OCI-LY3 (cell line): ENCODE data around the gene UGT1A10.

Experiments
- H2AFZ ChIP-seq: fragments of 200-600, 300-600 bp; shearing (Covaris generic); 2 replicates; pipeline ENCODE4 v1.6.0; 2014; ENCODE audit warnings: antibody characterized with exemption, low read depth, low read length
- H3K27ac ChIP-seq: fragments of 200-600, 300-600 bp; sonication (generic); 2 replicates; pipeline ENCODE4 v1.5.1; 2014; ENCODE audit warnings: mild to moderate bottlenecking, low read length, moderate library complexity, mixed read lengths
- H3K27me3 ChIP-seq: fragments of 200-600, 300-600 bp; sonication (generic); 2 replicates; pipeline ENCODE4 v1.6.1; 2014; ENCODE audit warnings: low read depth, low read length, mixed read lengths
- H3K36me3 ChIP-seq: fragments of 200-600, 300-600 bp; sonication (generic); replicated peaks from 2 replicates; pipeline ENCODE3; 2014; ENCODE audit warnings: low read depth, low read length, mixed read lengths
- H3K4me1 ChIP-seq: fragments of 300-600, 200-600 bp; sonication (generic); 2 replicates; pipeline ENCODE4 v1.6.1; 2014; ENCODE audit warnings: low read length, mixed read lengths
- H3K4me2 ChIP-seq: fragments of 200-600, 300-600 bp; sonication (generic); 2 replicates; pipeline ENCODE4 v1.6.1; 2014; ENCODE audit warnings: low read length, mixed read lengths
- H3K4me3 ChIP-seq: fragments of 300-600, 200-600 bp; sonication (generic); 2 replicates; pipeline ENCODE4 v1.5.1; 2014; ENCODE audit warnings: antibody characterized with exemption, mild to moderate bottlenecking, low read length, moderate library complexity
- H3K79me2 ChIP-seq: fragments of 300-600, 200-600 bp; shearing (Covaris generic); 2 replicates; pipeline ENCODE4 v1.6.1; 2014; ENCODE audit warnings: mild to moderate bottlenecking, low read length, mixed read lengths
- H3K9ac ChIP-seq: fragments of 300-600, 200-600 bp; shearing (Covaris generic); 2 replicates; pipeline ENCODE4 v1.6.0; 2014; ENCODE audit warnings: mild to moderate bottlenecking, low read length, moderate library complexity
- H3K9me3 ChIP-seq: fragments of 200-600, 300-600 bp; shearing (Covaris generic); 2 replicates; pipeline ENCODE4 v1.6.1; 2014; ENCODE audit warnings: low read length, mixed read lengths; ENCODE audit not compliant: insufficient read depth
- H4K20me1 ChIP-seq: fragments of 200-600, 300-600 bp; sonication (generic); 2 replicates; pipeline ENCODE4 v1.6.1; 2016; ENCODE audit warnings: low read length, mixed read lengths; ENCODE audit not compliant: insufficient read depth
- EZH2phosphoT487 ChIP-seq: fragments of 200-600 bp; shearing (Covaris generic); IDR thresholded peaks from 2 replicates; pipeline ENCODE4 v1.6.1; 2018; ENCODE audit warnings: antibody characterized with exemption, mixed run types, low read depth
- TF ChIP-seq, protein P1 (sequence below): fragments of 200-600, 300-600 bp; sonication (generic); IDR thresholded peaks from 2 replicates; pipeline ENCODE4 v1.5.1; 2014; ENCODE audit warnings: antibody characterized with exemption, low read length, low read depth

Gene UGT1A10

DNA sequence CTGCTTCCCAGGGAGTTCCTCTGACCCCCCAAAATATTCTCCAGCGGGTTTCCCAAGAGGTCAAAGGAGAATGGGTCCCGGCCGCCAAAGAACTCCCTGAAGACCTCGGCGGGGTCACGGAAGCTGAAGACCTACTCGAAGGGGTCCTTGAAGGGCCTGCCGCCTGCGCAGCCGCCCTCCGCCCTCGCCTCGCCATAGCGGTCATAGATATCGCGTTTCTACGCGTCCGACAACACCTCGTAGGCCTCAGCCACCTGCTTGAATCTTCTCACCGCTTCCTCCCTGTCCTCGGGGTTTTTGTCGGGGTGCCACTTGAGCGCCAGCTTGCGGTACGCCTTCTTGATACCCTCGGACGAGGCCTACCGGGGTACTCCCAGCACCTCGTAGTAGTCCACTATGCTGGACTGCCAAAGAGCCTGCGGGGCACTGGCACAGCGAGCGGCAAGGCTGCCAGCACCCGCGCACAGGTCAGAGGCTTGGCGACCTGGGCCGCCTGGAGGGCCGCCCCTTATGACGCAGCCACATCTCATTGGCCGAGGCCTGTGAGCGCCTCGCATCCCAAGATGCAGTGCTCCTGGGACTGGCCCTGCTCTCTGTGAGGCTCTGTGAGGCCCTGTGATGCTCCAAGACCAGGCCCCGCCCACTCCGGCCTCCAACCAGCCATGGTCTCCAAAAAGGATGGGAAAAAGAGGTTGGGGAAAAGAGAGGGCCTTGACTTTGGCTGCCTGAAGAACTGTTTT is 118.8 kb downstream of the UGT1A10 start:
- Histone ChIP-seq H2AFZ (no peak overlapping the region), H3K79me2 (no peaks in the 10 kb centered on the region), H3K36me3 (no peaks in the 10 kb centered on the region), H3K4me2 (no peak overlapping the region), H3K9ac (no peak overlapping the region), H3K4me3 (no peak overlapping the region), H3K4me1 (no peaks in the 10 kb centered on the region), H3K27ac (no peak overlapping the region), H3K9me3 (no peaks in the 10 kb centered on the region), H3K27me3 (no peaks in the 10 kb centered on the region), H4K20me1 (no peaks in the 10 kb centered on the region)
- TF ChIP-seq EZH2phosphoT487, result no peak
- TF ChIP-seq, protein P1, sequence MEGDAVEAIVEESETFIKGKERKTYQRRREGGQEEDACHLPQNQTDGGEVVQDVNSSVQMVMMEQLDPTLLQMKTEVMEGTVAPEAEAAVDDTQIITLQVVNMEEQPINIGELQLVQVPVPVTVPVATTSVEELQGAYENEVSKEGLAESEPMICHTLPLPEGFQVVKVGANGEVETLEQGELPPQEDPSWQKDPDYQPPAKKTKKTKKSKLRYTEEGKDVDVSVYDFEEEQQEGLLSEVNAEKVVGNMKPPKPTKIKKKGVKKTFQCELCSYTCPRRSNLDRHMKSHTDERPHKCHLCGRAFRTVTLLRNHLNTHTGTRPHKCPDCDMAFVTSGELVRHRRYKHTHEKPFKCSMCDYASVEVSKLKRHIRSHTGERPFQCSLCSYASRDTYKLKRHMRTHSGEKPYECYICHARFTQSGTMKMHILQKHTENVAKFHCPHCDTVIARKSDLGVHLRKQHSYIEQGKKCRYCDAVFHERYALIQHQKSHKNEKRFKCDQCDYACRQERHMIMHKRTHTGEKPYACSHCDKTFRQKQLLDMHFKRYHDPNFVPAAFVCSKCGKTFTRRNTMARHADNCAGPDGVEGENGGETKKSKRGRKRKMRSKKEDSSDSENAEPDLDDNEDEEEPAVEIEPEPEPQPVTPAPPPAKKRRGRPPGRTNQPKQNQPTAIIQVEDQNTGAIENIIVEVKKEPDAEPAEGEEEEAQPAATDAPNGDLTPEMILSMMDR, result no peak

DNA sequence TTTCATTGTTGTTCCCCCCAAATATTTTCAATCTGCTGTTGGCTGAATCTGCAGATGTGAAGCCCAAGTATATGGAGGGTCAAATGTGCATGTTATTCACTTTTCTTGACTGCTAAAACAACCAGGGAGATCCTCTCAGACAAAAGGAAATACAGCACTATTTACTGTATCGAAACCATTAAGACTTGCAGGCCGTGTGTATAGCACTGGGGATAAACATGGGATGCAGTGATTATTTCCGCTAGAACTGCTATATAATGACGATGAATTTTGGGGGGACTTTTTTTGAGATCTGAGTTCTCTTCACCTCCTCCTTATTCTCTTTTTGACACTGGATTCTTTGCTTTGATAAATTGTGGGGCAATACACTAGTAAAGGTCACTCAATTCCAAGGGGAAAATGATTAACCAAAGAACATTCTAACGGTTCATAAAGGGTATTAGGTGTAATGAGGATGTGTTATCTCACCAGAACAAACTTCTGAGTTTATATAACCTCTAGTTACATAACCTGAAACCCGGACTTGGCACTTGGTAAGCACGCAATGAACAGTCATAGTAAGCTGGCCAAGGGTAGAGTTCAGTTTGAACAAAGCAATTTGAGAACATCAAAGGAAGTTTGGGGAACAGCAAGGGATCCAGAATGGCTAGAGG is 120.3 kb downstream of the UGT1A10 start:
- H3K9me3 ChIP-seq, result no peaks in the 10 kb centered on the region
- H3K36me3 ChIP-seq, result no peaks in the 10 kb centered on the region
- TF ChIP-seq, protein P1, result no peak
- TF ChIP-seq EZH2phosphoT487, result no peak
- H3K4me1 ChIP-seq, result no peaks in the 10 kb centered on the region
- no peak overlapping the region for H3K27ac ChIP-seq
- H2AFZ ChIP-seq, result no peak overlapping the region
- no peaks in the 10 kb centered on the region for H3K27me3 ChIP-seq
- no peak overlapping the region for H3K4me2 ChIP-seq
- H4K20me1 ChIP-seq, result no peaks in the 10 kb centered on the region
- no peak overlapping the region for H3K4me3 ChIP-seq
- no peak overlapping the region for H3K9ac ChIP-seq
- no peaks in the 10 kb centered on the region for H3K79me2 ChIP-seq

DNA sequence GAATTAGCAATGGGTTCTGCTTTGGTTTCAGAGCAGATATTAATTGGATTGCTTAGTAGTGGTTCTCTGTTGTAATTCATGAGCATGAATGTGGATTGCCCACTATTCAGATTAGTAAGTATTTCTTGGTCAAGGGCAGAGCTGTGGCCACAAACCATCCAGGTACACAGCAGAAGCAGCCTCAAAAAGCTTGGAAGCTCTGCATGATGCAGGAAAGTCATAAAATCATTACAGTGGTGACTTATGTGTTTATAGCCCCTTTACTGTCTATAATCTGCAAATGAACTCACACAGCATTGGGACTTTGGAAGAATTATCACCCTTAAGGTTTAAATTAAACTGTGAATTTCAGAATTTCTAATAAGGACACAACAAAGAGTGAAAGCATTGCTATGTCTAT is 121.9 kb downstream of the UGT1A10 start:
- Histone ChIP-seq H3K9me3 (no peaks in the 10 kb centered on the region), H3K27ac (no peak overlapping the region), H2AFZ (no peak overlapping the region), H3K9ac (no peak overlapping the region), H3K27me3 (no peaks in the 10 kb centered on the region), H3K36me3 (no peaks in the 10 kb centered on the region), H3K79me2 (no peaks in the 10 kb centered on the region), H4K20me1 (no peaks in the 10 kb centered on the region), H3K4me3 (no peak overlapping the region), H3K4me1 (no peaks in the 10 kb centered on the region), H3K4me2 (no peak overlapping the region)
- TF ChIP-seq, protein P1, result no peak
- TF ChIP-seq EZH2phosphoT487, result no peak

DNA sequence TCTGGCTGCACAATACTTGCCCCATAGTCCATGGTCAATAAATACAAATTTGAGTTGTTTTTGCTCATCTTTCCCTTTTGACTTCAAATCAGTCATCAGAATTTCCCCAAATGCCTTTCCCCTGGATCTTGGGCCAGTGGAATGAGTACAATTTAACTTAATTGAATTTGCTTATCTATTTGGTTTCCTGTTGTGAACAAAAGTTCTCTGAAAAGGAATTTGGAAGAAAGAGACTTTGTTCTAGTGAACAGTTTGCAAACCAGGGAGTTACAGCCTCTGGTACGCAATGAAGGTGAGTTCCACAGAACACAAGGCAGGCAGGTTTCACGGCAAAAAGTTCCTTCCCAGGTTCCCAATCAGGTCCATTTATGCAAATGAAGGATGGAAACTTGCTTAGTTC is 122.6 kb downstream of the UGT1A10 start:
- no peak overlapping the region for H2AFZ ChIP-seq

More for the DNA sequence above, 122.6 kb downstream of the UGT1A10 start:
- H3K4me2 ChIP-seq, result no peak overlapping the region
- H4K20me1 ChIP-seq, result no peaks in the 10 kb centered on the region
- H3K27me3 ChIP-seq, result peaks cover 4% of the 10 kb centered on the region; the same call in 1 of the 2 replicates
- no peak overlapping the region for H3K9ac ChIP-seq
- no peaks in the 10 kb centered on the region for H3K79me2 ChIP-seq
- H3K36me3 ChIP-seq, result no peaks in the 10 kb centered on the region
- no peaks in the 10 kb centered on the region for H3K9me3 ChIP-seq
- TF ChIP-seq, protein P1, result no peak
- TF ChIP-seq EZH2phosphoT487, result no peak
- no peak overlapping the region for H3K27ac ChIP-seq
- no peaks in the 10 kb centered on the region for H3K4me1 ChIP-seq
- H3K4me3 ChIP-seq, result no peak overlapping the region
